Lower leg skin (tissue), 4 donors: ENCODE data around the gene UMODL1. TPM values are rescaled to one million over a fixed set of nuclear protein-coding genes. Genes with fewer than 3 reads are reported as not detected.

ENCODE experiments used
- DNase-seq, 2 donors: peaks; one replicate each; pipeline ENCODE4 v3.0.0-alpha.2; 2019; ENCODE audit warnings: low spot score in 2 of 2
- H3K4me3 ChIP-seq: fragments of 200-600 bp; sonication (generic); 2 replicates; pipeline ENCODE4 v1.5.1; 2017; ENCODE audit warnings: mild to moderate bottlenecking, low read depth; ENCODE audit not compliant: poor library complexity, severe bottlenecking
- POLR2A ChIP-seq, 2 donors: fragments of 450-650 bp; IDR thresholded peaks; one replicate each; pipeline ENCODE4 v1.6.1; 2016 to 2017; ENCODE audit warnings: antibody characterized with exemption in 2 of 2, mild to moderate bottlenecking in 1 of 2, moderate library complexity in 1 of 2
- WGBS, 2 donors: methylation state at CpG; one replicate each; pipeline ENCODE4 v1.1.5; 2018; 5-methylcytosine and 5-hydroxymethylcytosine counted together
- intact Hi-C: fragments of 100-400 bp; cut with DNase I; formaldehyde crosslinking; loops from one replicate; pipeline ENCODE4 v1.15.0; 2023; ENCODE audit warnings: low total_unique reads
- total RNA-seq, 4 donors: library from RNA; depleted of rRNA; stranded (reverse); fragments of >200 nt; gene quantifications; one replicate each; pipeline ENCODE4 v1.1.0, GENCODE V29; 2016
- TF ChIP-seq, protein P1 (sequence below), 3 donors: fragments of 450-650 bp; IDR thresholded peaks; one replicate each; pipeline ENCODE4 v1.5.1; 2016; ENCODE audit warnings: antibody characterized with exemption in 3 of 3, mild to moderate bottlenecking in 3 of 3, moderate library complexity in 2 of 3

The UMODL1 gene
- total RNA-seq, 4 donors from 2014 or later = 0.23 TPM; not detected in 3

DNA sequence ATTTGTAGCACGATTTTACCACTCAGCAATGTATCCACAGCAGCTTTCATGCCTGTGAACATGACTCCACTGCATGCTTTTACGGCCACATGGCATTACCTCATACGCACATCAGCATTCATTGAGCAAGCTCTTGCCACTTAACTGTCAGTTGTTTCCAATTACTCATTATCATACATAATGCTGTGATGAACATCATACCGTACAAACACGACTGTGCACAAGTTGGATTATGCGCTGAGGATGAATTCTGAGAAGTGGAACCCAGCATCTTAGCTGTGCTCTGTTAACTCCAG lies 9.6 kb downstream of the UMODL1 start:
- H3K4me3 ChIP-seq = no peak overlapping the region
- intact Hi-C loops = no loop called here
- 47 to 54% methylated on average over 6 of the region's 6 CpGs for WGBS, 2 donors
- no peak for TF ChIP-seq POLR2A (IDR thresholded peaks at IDR 0.05)
- TF ChIP-seq, protein P1, sequence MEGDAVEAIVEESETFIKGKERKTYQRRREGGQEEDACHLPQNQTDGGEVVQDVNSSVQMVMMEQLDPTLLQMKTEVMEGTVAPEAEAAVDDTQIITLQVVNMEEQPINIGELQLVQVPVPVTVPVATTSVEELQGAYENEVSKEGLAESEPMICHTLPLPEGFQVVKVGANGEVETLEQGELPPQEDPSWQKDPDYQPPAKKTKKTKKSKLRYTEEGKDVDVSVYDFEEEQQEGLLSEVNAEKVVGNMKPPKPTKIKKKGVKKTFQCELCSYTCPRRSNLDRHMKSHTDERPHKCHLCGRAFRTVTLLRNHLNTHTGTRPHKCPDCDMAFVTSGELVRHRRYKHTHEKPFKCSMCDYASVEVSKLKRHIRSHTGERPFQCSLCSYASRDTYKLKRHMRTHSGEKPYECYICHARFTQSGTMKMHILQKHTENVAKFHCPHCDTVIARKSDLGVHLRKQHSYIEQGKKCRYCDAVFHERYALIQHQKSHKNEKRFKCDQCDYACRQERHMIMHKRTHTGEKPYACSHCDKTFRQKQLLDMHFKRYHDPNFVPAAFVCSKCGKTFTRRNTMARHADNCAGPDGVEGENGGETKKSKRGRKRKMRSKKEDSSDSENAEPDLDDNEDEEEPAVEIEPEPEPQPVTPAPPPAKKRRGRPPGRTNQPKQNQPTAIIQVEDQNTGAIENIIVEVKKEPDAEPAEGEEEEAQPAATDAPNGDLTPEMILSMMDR (IDR thresholded peaks at IDR 0.05) = no peak
- peak in 1 of 2 donors; percentile 66 for DNase-seq

DNA sequence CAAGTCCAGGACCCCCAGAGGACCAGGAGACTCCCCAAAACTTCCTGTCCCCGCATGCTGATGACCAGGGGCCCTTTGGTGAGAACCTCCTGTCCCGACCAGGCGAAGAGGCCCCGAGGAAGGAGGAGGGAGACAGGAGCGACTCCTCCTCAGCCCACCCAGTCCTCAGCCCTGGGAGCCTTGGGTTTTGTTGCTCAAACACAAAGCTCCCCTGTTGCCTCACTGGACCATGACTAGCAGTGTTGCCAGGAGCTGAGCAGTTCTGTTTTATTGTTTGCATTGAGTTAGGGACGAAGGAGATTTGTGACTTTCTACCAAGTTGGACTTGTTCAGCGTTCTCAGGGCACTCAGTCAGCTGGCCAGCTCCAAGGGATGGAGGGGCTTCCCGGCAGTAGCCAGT lies 10.0 kb downstream of the UMODL1 start:
- intact Hi-C loops = no loop called here
- no peak overlapping the region for H3K4me3 ChIP-seq
- WGBS, 2 donors = 50 to 75% methylated on average over 8 of the region's 8 CpGs
- TF ChIP-seq, protein P1 (IDR thresholded peaks at IDR 0.05) = no peak
- TF ChIP-seq POLR2A (IDR thresholded peaks at IDR 0.05) = no peak
- no peak for DNase-seq

DNA sequence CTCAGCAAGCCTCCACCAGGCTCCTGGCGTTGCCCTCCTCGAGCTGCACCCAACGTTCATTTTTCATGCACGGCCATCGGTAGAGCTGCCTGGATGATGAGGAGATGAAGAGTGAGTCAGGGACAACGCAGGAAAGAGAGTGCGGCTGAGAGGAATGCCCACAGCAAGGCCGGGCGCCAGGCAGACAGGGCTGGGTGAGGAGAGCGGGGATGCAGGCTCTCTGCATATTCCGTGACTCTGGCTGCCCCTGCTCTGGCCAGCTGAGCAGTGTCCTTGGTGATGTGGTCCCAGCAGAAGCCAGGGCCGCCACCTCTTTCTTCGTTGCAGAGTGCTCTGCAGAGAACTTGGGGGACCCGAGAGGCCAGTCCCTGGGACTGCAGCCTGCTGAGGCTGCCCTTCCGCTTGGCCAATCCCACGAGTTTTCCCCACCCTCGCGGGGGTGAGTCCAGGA lies 10.8 kb downstream of the UMODL1 start:
- intact Hi-C loops = no loop called here
- WGBS, 2 donors = 87 to 88% methylated on average over 14 to 17 of the region's 18 CpGs
- DNase-seq = no peak
- TF ChIP-seq, protein P1 (IDR thresholded peaks at IDR 0.05) = no peak
- no peak for TF ChIP-seq POLR2A (IDR thresholded peaks at IDR 0.05)
- H3K4me3 ChIP-seq = no peak overlapping the region

DNA sequence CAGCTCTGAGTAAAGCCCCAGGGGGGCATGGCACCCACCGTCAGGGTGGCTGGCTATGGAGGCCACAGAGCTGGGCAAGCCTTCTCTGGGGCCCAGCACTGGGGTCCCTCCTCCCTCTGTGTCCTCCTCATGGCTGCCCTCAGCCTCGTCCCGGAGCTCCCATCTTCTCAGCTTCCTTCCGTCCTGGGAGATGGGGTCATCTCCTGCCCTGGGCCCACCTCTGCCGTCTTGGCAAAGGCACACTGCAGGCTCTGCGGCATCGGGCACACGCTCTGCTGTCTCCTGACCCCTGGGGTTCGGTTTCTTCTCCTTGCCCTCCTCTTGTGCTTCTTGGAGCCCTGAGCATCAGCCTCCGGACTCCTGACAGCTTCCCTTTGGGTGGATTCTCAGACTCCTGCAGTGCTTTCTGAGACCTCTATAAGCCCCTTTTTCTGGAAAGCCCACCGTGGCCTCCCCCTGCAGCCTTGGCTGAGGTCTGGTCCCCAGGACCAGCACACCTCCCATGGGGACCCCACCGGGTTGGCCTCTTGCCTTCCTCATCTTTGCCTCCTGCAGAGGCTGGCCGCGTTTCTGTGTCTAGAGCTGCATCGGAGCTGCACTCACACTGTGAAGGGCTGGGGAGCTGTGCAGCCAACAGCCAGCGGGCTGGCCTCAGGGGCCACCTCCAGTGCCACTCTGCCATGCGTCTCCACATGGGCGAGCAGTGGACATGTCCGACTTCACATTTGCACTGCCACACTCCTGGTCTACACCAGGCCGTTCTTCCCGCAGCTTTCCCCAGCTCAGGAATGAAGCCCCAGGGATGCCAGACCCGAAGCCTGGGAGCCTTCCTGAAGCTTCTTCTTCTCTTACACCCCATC lies 11.6 kb downstream of the UMODL1 start:
- WGBS, 2 donors = 82 to 85% methylated on average over 19 to 22 of the region's 22 CpGs
- DNase-seq = no peak
- H3K4me3 ChIP-seq = no peak overlapping the region
- TF ChIP-seq, protein P1 (IDR thresholded peaks at IDR 0.05) = no peak
- intact Hi-C loops = no loop called here

DNA sequence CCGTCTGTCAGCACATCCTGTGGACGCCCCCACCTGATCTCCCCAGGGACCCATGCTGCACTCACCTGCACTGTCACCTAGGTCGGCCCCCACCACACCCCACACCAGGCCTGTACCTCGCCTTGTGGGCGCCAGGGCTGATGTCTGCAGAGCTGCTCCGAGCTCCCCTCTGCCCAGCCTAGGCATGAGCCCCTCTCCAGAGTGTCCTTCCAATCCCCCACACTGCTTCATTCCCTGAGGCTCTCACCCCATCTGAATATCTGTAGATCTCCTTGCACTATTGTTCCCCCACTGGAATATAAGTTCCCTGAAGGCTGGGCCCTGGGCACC lies 12.2 kb downstream of the UMODL1 start:
- intact Hi-C loops = no loop called here
- H3K4me3 ChIP-seq = no peak overlapping the region
- WGBS, 2 donors = 89 to 91% methylated on average over 6 of the region's 6 CpGs
- TF ChIP-seq POLR2A (IDR thresholded peaks at IDR 0.05) = no peak
- TF ChIP-seq, protein P1 (IDR thresholded peaks at IDR 0.05) = no peak
- no peak for DNase-seq

DNA sequence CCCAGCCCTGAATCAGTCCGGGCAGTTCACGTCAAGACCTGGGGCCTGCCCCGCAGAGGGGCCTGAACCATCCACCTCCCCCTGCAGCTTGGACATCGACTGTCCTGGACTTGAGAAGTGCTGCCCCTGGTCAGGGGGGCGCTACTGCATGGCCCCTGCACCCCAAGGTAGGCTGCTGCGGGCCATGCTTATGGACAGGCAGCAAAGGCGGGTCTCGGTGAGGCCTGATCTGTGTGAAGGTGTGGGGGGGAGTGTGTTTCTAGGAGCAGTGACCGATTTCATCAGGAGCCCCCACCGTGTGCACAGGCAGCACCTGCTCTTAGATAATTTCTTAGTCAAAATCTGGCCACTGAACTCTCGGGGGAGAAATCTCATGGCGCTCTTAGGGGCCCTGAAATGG lies 13.0 kb downstream of the UMODL1 start:
- intact Hi-C loops = no loop called here
- WGBS, 2 donors = 92 to 93% methylated on average over 12 of the region's 12 CpGs
- no peak for TF ChIP-seq POLR2A (IDR thresholded peaks at IDR 0.05)
- no peak for DNase-seq
- no peak overlapping the region for H3K4me3 ChIP-seq
